ENCODE data around the gene SMIM7. TPM values are rescaled to one million over a fixed set of nuclear protein-coding genes. Genes with fewer than 3 reads are reported as not detected.

SMIM7 gene
- total RNA-seq, 1 donor from 2014 or later, result 30.8 TPM

DNA sequence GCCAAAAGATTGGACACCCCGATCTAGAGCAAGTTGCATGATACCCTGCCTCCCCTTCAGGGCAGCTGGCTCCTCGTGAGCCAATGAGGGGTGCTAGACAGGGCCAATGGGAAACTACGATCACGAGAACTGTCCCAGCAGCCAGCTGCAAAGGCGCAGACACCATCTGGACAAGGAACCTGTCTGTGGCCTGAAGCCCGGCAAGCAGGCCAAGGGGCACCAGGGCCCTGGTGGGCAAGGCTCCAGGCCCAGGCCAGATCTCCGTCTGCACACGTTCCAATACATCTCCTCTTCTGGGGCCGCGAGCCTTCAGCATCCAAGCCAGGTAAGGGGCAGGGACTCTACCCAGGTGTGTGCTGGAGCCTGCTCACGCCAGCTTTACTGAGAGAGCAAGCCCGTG lies 52.1 kb downstream of the SMIM7 start:
- intact Hi-C loops (cut with DNase I), result no loop called here
- no peak for ATAC-seq

DNA sequence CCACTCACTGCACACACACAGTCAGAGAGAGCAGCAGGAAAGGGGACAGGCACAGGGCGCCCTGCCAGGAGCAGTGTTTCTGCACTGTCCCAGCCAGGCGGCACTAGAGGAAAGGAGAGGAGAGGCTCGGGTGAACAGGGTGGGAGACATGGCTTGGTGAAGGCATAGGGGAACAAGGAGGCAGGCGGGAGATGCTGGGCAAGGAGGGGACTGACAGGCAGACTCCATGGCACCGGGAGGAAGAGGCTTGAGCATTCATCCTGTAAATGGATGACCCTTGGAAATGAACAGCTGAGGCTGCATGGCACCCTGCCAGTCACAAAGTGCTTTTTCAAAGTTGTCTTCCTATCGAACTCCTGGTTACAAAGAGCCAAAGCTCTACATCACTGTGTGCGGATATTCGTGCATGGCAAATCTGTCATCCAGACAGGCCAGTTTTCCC lies 54.4 kb downstream of the SMIM7 start:
- DNase-seq (ENCODE audit: missing footprints), result peak; percentile 55
- intact Hi-C loops (cut with DNase I), result no loop called here
- peak; percentile 45 for ATAC-seq

More for the DNA sequence above, 52.1 kb downstream of the SMIM7 start:
- DNase-seq (ENCODE audit: missing footprints), result no peak

DNA sequence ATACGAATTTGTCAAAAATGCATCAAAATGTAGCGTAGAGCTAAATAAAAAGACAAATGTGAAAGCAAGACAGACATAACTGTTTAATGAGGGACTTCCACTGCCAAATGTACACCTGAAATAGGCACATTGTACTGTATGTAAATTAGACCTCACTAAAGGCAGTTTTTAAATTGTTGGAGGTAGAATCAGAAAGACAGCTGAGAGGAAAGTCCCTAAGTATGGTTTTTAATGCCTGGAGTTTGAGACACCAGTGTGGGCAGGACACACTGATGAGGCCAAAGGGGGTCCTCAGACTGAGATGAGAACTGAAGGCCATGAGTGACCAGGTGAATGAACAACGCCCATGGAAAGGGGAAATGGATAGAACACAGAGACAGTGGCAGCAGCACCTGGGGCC lies 54.8 kb downstream of the SMIM7 start:
- ATAC-seq, result no peak
- DNase-seq (ENCODE audit: missing footprints), result no peak
- intact Hi-C loops (cut with DNase I), result no loop called here

GRCh38 chr19:16604615-16605014 lies 55.3 kb downstream of the SMIM7 start:
- intact Hi-C loops (cut with DNase I), result no loop called here
- peak; percentile 44 for DNase-seq (ENCODE audit: missing footprints)
- no peak for ATAC-seq

DNA sequence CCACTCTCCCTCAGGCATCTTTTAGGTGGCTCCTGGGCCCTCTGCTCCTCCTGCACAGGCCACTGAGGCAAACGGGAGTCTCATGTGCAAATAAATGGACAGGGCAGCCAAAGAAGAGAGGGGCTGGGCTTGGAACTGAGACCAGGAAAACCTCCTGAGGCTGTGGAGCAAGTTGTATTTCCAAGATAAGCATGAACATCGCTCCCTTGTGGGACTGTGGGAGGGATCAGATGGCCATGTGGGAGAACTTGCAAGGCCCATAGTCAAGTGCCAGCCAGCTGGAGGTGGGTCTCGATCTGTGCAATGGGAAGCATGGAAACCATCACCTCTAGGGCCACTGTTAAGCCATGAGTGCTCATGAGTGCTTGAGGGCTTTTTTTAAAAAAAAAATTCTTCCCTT lies 56.9 kb downstream of the SMIM7 start:
- no peak for ATAC-seq
- DNase-seq (ENCODE audit: missing footprints), result peak; percentile 37

GRCh38 chr19:16601378-16602052 lies 58.4 kb downstream of the SMIM7 start:
- intact Hi-C loops (cut with DNase I), result no loop called here
- DNase-seq (ENCODE audit: missing footprints), result no peak
- ATAC-seq, result peak; percentile 56

More for the DNA sequence above, 56.9 kb downstream of the SMIM7 start:
- intact Hi-C loops (cut with DNase I), result no loop called here

DNA sequence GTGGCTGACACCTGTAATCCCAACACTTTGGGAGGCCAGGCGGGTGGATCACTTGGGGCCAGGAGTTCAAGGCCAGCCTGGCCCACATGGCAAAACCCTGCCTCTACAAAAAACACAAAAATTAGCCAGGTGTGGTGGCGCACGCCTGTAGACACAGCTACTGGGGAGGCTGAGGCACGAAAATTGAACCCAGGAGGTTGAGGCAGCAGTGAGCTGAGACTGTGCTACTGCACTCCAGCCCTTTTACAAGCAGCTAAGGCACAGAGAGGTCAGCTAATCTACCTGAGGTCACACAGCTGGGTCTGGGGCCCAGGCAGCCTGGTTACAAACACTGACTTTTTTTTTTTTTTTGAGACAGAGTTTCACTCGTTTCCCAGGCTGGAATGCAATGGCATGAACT lies 59.1 kb downstream of the SMIM7 start:
- intact Hi-C loops (cut with DNase I), result no loop called here
- DNase-seq (ENCODE audit: missing footprints) (no peak), ATAC-seq (no peak)

GRCh38 chr19:16599655-16600346 lies 60.1 kb downstream of the SMIM7 start:
- no peak for ATAC-seq
- DNase-seq (ENCODE audit: missing footprints), result peak; percentile 45
- intact Hi-C loops (cut with DNase I), result loop anchor here (10.0 kb wide), 1 partner anchor 105 kb away; no protein-coding TSS in a partner anchor

- peak; percentile 22 for DNase-seq (ENCODE audit: missing footprints)
- no peak for ATAC-seq
- intact Hi-C loops (cut with DNase I), result loop anchor here (10.0 kb wide), 1 partner anchor 106 kb away; no protein-coding TSS in a partner anchor
Observed at GRCh38 chr19:16598848-16599247, 61.1 kb downstream of the SMIM7 start.

DNA sequence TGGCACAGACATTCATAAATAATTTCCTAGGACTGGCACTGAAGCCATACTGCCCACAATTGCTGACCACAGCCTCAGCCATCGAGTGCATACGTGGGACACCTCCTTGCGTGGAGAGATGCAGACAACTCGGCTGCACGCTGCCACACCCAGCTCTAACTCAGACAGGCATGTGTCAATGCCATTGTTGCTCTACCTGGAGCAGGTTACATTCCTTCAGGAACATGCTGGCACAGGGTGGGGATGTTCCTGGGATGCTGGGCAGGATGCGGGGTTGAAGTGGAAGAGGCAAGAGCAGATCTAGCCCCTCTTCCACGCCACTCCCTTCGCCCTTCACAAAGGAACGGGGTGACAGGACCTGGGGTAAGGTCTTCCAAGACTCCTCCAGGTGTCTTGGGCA lies 63.5 kb downstream of the SMIM7 start:
- peak; percentile 50 for DNase-seq (ENCODE audit: missing footprints)
- no peak for ATAC-seq
- intact Hi-C loops (cut with DNase I), result loop anchor here (10.0 kb wide), 1 partner anchor 108 kb away; no protein-coding TSS in a partner anchor

Other genes with a start within 250 kb of the SMIM7 start
- 64.7 TPM for gene EPS15L1, start 188.2 kb downstream of the SMIM7 start, total RNA-seq
- gene CALR3, start 164.0 kb downstream of the SMIM7 start, total RNA-seq, result not detected
- 3.3 TPM for gene C19orf44, start 163.8 kb downstream of the SMIM7 start, total RNA-seq
- 17.3 TPM for gene CHERP, start 117.7 kb downstream of the SMIM7 start, total RNA-seq
- 23.5 TPM for gene SLC35E1, start 87.7 kb downstream of the SMIM7 start, total RNA-seq
- gene MED26, start 31.9 kb downstream of the SMIM7 start, total RNA-seq, result 6.1 TPM
- gene TMEM38A, start 995 bp upstream of the SMIM7 start, total RNA-seq, result 42.7 TPM
- not detected for gene NWD1, start 59.7 kb upstream of the SMIM7 start, total RNA-seq
- gene SIN3B, start 169.3 kb upstream of the SMIM7 start, total RNA-seq, result 27.8 TPM
- 0.27 TPM for gene F2RL3, start 228.9 kb upstream of the SMIM7 start, total RNA-seq